GM19452 (cell line): ENCODE measurements around the gene RTL9.
"Not testable (repeated sequence)": the region's sequence is repeated elsewhere in the genome, so short reads cannot be mapped to it uniquely, and the experiment has no call there.

ENCODE experiments used
- ATAC-seq: cut with Tn5 transposase; IDR thresholded peaks from one replicate; pipeline ENCODE4 v1.9.1; 2021; ENCODE audit not compliant: unreplicated experiment

RTL9 gene

GRCh38 chrX:110404376-110404775, 45.7 kb downstream of the RTL9 start:
- no peak for ATAC-seq

GRCh38 chrX:110406250-110406649, 47.6 kb downstream of the RTL9 start:
- not testable (repeated sequence) for ATAC-seq

GRCh38 chrX:110406822-110407221, 48.2 kb downstream of the RTL9 start:
- ATAC-seq, result no peak

GRCh38 chrX:110407910-110408545, 49.4 kb downstream of the RTL9 start:
- ATAC-seq, result no peak
